Breast epithelium (tissue), 3 donors: ENCODE results near the gene CDCA4.

Source experiments
- POLR2AphosphoS5 ChIP-seq, 3 donors: sonication (generic); formaldehyde crosslinking; IDR thresholded peaks; one replicate each; pipeline ENCODE4 v1.6.1; 2017; ENCODE audit warnings: antibody characterized with exemption in 3 of 3
- TF ChIP-seq, protein P1 (sequence below), 3 donors: fragments of 450-650 bp; IDR thresholded peaks; one replicate each; pipeline ENCODE4 v1.5.1; 2016 to 2017; ENCODE audit warnings: antibody characterized with exemption in 3 of 3, mild to moderate bottlenecking in 3 of 3, moderate library complexity in 3 of 3

- no peak for TF ChIP-seq POLR2AphosphoS5 (IDR thresholded peaks at IDR 0.05)
- TF ChIP-seq, protein P1, sequence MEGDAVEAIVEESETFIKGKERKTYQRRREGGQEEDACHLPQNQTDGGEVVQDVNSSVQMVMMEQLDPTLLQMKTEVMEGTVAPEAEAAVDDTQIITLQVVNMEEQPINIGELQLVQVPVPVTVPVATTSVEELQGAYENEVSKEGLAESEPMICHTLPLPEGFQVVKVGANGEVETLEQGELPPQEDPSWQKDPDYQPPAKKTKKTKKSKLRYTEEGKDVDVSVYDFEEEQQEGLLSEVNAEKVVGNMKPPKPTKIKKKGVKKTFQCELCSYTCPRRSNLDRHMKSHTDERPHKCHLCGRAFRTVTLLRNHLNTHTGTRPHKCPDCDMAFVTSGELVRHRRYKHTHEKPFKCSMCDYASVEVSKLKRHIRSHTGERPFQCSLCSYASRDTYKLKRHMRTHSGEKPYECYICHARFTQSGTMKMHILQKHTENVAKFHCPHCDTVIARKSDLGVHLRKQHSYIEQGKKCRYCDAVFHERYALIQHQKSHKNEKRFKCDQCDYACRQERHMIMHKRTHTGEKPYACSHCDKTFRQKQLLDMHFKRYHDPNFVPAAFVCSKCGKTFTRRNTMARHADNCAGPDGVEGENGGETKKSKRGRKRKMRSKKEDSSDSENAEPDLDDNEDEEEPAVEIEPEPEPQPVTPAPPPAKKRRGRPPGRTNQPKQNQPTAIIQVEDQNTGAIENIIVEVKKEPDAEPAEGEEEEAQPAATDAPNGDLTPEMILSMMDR (IDR thresholded peaks at IDR 0.05) = no peak
Observed at GRCh38 chr14:105022276-105022670, 1.4 kb upstream of the CDCA4 start.
